ENCODE measurements around the gene OR5L2. TPM values are rescaled to one million over a fixed set of nuclear protein-coding genes. Genes with fewer than 3 reads are reported as not detected.
"Not testable (repeated sequence)": the region's sequence is repeated elsewhere in the genome, so short reads cannot be mapped to it uniquely, and the experiment has no call there.

The OR5L2 gene
- total RNA-seq, 1 experiment from 2014 or later: not detected

- H3K4me2 ChIP-seq (ENCODE audit: low read length); H3K9me3 ChIP-seq (ENCODE audit: control insufficient read depth in 1 of 2, insufficient read depth in 1 of 2, low read depth in 1 of 2, low read length in 2 of 2); H3K4me3 ChIP-seq (replicated peaks in 1 of 2; ENCODE audit: low read depth in 1 of 2, low read length in 2 of 2); ATAC-seq; H4K20me1 ChIP-seq (ENCODE audit: insufficient read depth); H3K36me3 ChIP-seq (ENCODE audit: control insufficient read depth in 1 of 2, insufficient read depth in 2 of 2, low read length in 2 of 2); DNase-seq (ENCODE audit: low read depth, low spot score); intact Hi-C loops (cut with micrococcal nuclease); H2AFZ ChIP-seq (ENCODE audit: low read depth, low read length, poor library complexity, severe bottlenecking); POLR2A ChIA-PET; CTCF ChIA-PET; RAD21 ChIA-PET (ENCODE audit: low non-redundant PET in 1 of 2, low total read pairs in 2 of 2, uncharacterized antibody in 2 of 2, unreplicated experiment in 2 of 2); H3K27ac ChIP-seq (ENCODE audit: low read depth, low read length); BruUV-seq (replicated peaks); H3K9me2 ChIP-seq (ENCODE audit: insufficient read depth); H3K4me1 ChIP-seq (ENCODE audit: control insufficient read depth in 1 of 2, insufficient read depth in 2 of 2, low read length in 2 of 2); H3K79me2 ChIP-seq (ENCODE audit: insufficient read depth, low read length); H3K9ac ChIP-seq (ENCODE audit: low read length); H3K27me3 ChIP-seq (ENCODE audit: insufficient read depth, low read length): not testable (repeated sequence)
Observed at GRCh38 chr11:55867354-55867753, 40.3 kb downstream of the OR5L2 start.

GRCh38 chr11:55872731-55873130 is 45.7 kb downstream of the OR5L2 start:
- BruUV-seq (replicated peaks); intact Hi-C loops (cut with micrococcal nuclease); H2AFZ ChIP-seq (ENCODE audit: low read depth, low read length, poor library complexity, severe bottlenecking); H3K36me3 ChIP-seq (ENCODE audit: control insufficient read depth in 1 of 2, insufficient read depth in 2 of 2, low read length in 2 of 2); H3K4me3 ChIP-seq (replicated peaks in 1 of 2; ENCODE audit: low read depth in 1 of 2, low read length in 2 of 2); H3K4me1 ChIP-seq (ENCODE audit: control insufficient read depth in 1 of 2, insufficient read depth in 2 of 2, low read length in 2 of 2); H3K27me3 ChIP-seq (ENCODE audit: insufficient read depth, low read length); H4K20me1 ChIP-seq (ENCODE audit: insufficient read depth); RAD21 ChIA-PET (ENCODE audit: low non-redundant PET in 1 of 2, low total read pairs in 2 of 2, uncharacterized antibody in 2 of 2, unreplicated experiment in 2 of 2); CTCF ChIA-PET; POLR2A ChIA-PET; H3K79me2 ChIP-seq (ENCODE audit: insufficient read depth, low read length); H3K27ac ChIP-seq (ENCODE audit: low read depth, low read length); DNase-seq (ENCODE audit: low read depth, low spot score); H3K9ac ChIP-seq (ENCODE audit: low read length); H3K9me2 ChIP-seq (ENCODE audit: insufficient read depth); H3K9me3 ChIP-seq (ENCODE audit: control insufficient read depth in 1 of 2, insufficient read depth in 1 of 2, low read depth in 1 of 2, low read length in 2 of 2); ATAC-seq; H3K4me2 ChIP-seq (ENCODE audit: low read length): not testable (repeated sequence)

- BruUV-seq (replicated peaks); H3K27ac ChIP-seq (ENCODE audit: low read depth, low read length); H2AFZ ChIP-seq (ENCODE audit: low read depth, low read length, poor library complexity, severe bottlenecking); CTCF ChIA-PET; H4K20me1 ChIP-seq (ENCODE audit: insufficient read depth); H3K79me2 ChIP-seq (ENCODE audit: insufficient read depth, low read length); H3K4me2 ChIP-seq (ENCODE audit: low read length); H3K27me3 ChIP-seq (ENCODE audit: insufficient read depth, low read length); H3K4me3 ChIP-seq (replicated peaks in 1 of 2; ENCODE audit: low read depth in 1 of 2, low read length in 2 of 2); RAD21 ChIA-PET (ENCODE audit: low non-redundant PET in 1 of 2, low total read pairs in 2 of 2, uncharacterized antibody in 2 of 2, unreplicated experiment in 2 of 2); ATAC-seq; H3K9ac ChIP-seq (ENCODE audit: low read length); intact Hi-C loops (cut with micrococcal nuclease); H3K9me2 ChIP-seq (ENCODE audit: insufficient read depth); H3K36me3 ChIP-seq (ENCODE audit: control insufficient read depth in 1 of 2, insufficient read depth in 2 of 2, low read length in 2 of 2); DNase-seq (ENCODE audit: low read depth, low spot score); POLR2A ChIA-PET; H3K4me1 ChIP-seq (ENCODE audit: control insufficient read depth in 1 of 2, insufficient read depth in 2 of 2, low read length in 2 of 2); H3K9me3 ChIP-seq (ENCODE audit: control insufficient read depth in 1 of 2, insufficient read depth in 1 of 2, low read depth in 1 of 2, low read length in 2 of 2): not testable (repeated sequence)
Observed at GRCh38 chr11:55873146-55873545, 46.1 kb downstream of the OR5L2 start.

Other genes starting within 250 kb of the OR5L2 start
- gene OR4C11, start 219.6 kb upstream of the OR5L2 start, total RNA-seq (2021; ENCODE audit: unreplicated experiment): not detected
- not detected for gene OR4P4, start 192.1 kb upstream of the OR5L2 start, total RNA-seq (2021; ENCODE audit: unreplicated experiment)
- gene OR4S2, start 178.9 kb upstream of the OR5L2 start, total RNA-seq (2021; ENCODE audit: unreplicated experiment): not detected
- gene OR4C6, start 165.0 kb upstream of the OR5L2 start, total RNA-seq (2021; ENCODE audit: unreplicated experiment): not detected
- gene OR5D13, start 53.8 kb upstream of the OR5L2 start, total RNA-seq (2021; ENCODE audit: unreplicated experiment): not detected
- gene OR5D14, start 31.7 kb upstream of the OR5L2 start, total RNA-seq (2021; ENCODE audit: unreplicated experiment): not detected
- gene OR5L1, start 15.9 kb upstream of the OR5L2 start, total RNA-seq (2021; ENCODE audit: unreplicated experiment): not detected
- gene OR5D18, start 7.6 kb upstream of the OR5L2 start, total RNA-seq (2021; ENCODE audit: unreplicated experiment): not detected
- not detected for gene OR5D16, start 11.5 kb downstream of the OR5L2 start, total RNA-seq (2021; ENCODE audit: unreplicated experiment)
- not detected for gene TRIM51, start 56.1 kb downstream of the OR5L2 start, total RNA-seq (2021; ENCODE audit: unreplicated experiment)
- gene OR5W2, start 87.4 kb downstream of the OR5L2 start, total RNA-seq (2021; ENCODE audit: unreplicated experiment): not detected
- gene OR5I1, start 109.2 kb downstream of the OR5L2 start, total RNA-seq (2021; ENCODE audit: unreplicated experiment): not detected
- not detected for gene OR10AG1, start 142.7 kb downstream of the OR5L2 start, total RNA-seq (2021; ENCODE audit: unreplicated experiment)
- not detected for gene OR5F1, start 167.4 kb downstream of the OR5L2 start, total RNA-seq (2021; ENCODE audit: unreplicated experiment)
- not detected for gene OR5AS1, start 200.4 kb downstream of the OR5L2 start, total RNA-seq (2021; ENCODE audit: unreplicated experiment)